HL-60 (cell line): ENCODE data around the gene STRA8.

Experiments
- POLR2AphosphoS5 ChIP-seq: IDR thresholded peaks from 2 replicates; pipeline ENCODE4 v1.6.1; 2012; ENCODE audit warnings: low read depth
- SPI1 ChIP-seq: IDR thresholded peaks from 2 replicates; pipeline ENCODE4 v1.6.1; 2012; ENCODE audit warnings: low read depth, mild to moderate bottlenecking, borderline replicate concordance
- TF ChIP-seq, protein P1 (sequence below): IDR thresholded peaks from one replicate; pipeline ENCODE4 v1.5.1; 2011; ENCODE audit warnings: low read length, control low read depth, inconsistent platforms; ENCODE audit not compliant: insufficient read depth
- TF ChIP-seq, protein P2 (sequence below): IDR thresholded peaks from 2 replicates; pipeline ENCODE4 v1.6.1; 2012; ENCODE audit warnings: low read depth; ENCODE audit not compliant: insufficient replicate concordance

DNA sequence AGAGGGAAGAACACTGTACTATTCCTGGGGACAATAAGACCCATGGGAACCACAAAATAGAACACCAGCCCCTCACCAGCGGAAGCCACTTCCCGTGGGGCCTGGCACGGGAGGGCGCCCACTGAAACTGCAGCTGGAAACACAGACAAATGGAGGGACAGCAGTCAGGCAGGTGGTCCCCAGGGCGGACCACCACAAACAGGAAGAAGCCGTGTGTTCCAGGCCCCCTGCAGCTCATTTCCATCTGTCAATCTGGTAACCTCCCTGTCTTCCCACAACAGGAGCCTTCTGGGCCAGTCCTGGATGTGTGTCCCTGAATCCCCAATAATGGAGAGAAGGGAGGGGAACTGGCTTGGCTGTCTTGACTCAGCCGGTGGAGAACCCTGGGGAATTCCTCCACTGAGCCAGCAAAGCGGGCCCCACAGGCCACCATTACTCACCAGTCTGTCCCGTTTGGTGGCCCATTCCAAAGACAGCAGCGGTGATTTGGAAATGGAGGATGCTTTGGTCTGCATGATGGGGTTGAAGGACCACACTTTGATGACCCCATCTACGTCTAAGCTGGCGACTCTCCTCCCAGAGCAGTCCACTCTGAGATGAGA lies 39.0 kb upstream of the STRA8 start:
- TF ChIP-seq, protein P1, sequence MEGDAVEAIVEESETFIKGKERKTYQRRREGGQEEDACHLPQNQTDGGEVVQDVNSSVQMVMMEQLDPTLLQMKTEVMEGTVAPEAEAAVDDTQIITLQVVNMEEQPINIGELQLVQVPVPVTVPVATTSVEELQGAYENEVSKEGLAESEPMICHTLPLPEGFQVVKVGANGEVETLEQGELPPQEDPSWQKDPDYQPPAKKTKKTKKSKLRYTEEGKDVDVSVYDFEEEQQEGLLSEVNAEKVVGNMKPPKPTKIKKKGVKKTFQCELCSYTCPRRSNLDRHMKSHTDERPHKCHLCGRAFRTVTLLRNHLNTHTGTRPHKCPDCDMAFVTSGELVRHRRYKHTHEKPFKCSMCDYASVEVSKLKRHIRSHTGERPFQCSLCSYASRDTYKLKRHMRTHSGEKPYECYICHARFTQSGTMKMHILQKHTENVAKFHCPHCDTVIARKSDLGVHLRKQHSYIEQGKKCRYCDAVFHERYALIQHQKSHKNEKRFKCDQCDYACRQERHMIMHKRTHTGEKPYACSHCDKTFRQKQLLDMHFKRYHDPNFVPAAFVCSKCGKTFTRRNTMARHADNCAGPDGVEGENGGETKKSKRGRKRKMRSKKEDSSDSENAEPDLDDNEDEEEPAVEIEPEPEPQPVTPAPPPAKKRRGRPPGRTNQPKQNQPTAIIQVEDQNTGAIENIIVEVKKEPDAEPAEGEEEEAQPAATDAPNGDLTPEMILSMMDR, result no peak
- TF ChIP-seq SPI1 (no peak), POLR2AphosphoS5 (no peak)
- TF ChIP-seq, protein P2, sequence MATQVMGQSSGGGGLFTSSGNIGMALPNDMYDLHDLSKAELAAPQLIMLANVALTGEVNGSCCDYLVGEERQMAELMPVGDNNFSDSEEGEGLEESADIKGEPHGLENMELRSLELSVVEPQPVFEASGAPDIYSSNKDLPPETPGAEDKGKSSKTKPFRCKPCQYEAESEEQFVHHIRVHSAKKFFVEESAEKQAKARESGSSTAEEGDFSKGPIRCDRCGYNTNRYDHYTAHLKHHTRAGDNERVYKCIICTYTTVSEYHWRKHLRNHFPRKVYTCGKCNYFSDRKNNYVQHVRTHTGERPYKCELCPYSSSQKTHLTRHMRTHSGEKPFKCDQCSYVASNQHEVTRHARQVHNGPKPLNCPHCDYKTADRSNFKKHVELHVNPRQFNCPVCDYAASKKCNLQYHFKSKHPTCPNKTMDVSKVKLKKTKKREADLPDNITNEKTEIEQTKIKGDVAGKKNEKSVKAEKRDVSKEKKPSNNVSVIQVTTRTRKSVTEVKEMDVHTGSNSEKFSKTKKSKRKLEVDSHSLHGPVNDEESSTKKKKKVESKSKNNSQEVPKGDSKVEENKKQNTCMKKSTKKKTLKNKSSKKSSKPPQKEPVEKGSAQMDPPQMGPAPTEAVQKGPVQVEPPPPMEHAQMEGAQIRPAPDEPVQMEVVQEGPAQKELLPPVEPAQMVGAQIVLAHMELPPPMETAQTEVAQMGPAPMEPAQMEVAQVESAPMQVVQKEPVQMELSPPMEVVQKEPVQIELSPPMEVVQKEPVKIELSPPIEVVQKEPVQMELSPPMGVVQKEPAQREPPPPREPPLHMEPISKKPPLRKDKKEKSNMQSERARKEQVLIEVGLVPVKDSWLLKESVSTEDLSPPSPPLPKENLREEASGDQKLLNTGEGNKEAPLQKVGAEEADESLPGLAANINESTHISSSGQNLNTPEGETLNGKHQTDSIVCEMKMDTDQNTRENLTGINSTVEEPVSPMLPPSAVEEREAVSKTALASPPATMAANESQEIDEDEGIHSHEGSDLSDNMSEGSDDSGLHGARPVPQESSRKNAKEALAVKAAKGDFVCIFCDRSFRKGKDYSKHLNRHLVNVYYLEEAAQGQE, result no peak
